NCI-H1417 treated with DMSO at 0.1 percent for 48 hours (cell line): ENCODE results near the gene NFYB.

ENCODE experiments used
- DNase-seq: peaks from one replicate; lab custom pipeline; 2025; lab: John Stamatoyannopoulos, UW

The NFYB gene

DNA sequence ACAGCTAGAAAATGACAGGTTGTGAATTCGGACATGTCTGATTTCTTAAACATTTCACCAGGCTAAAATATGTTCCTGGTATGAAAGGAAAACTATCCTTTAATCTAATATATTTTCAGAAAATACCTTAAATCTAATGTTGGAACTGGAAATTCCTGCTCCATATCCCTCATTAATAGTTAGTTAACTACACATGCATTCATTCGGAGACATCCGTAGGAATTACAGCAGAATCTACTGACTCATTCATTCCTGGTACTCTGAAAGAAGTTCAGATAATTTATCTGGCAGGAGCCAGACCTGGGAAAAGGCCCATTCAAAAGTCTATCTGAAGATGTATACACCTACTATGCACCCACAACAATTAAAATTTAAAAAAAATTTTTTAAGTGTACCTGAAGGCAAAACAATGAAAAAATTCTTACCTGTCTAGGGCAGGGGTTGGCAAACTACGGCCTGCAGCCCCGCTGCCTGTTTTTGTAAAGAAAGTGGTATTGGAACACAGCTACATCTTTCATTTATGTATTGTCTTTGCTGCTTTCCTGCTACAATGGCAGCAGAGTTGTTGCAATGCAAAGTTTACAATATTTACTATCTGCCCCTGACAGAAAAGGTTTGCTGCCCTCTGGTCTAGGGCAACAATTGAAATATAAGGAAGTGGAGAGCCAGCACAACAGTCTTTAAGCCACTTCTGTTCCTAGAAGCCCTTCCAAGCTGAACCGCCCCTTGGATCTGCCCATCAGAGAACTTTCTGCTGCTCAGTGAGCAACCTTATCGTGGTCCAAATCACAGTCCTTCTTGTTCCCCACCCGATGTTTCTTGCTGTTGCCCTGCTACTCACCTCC, 17.9 kb upstream of the NFYB start:
- DNase-seq, result no peak

DNA sequence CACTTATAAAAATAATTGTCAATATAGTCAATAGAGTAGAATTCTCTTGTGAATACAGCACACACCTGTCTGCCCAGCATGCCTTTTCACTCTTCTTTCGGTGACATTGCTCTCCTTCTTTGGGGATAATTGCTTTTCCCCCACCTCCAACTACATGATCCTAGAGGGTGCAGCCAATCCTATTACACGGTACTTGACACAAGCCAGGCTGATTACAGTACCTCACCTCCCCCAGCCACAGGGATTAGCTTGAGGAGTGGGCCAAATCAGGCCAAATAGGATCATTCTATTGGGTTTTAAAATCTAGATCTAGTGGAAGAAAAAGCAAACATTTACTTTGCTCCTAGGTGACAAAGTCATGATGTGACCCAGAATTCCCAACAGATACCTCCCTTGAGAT, 16.8 kb upstream of the NFYB start:
- peak; percentile 97 for DNase-seq

DNA sequence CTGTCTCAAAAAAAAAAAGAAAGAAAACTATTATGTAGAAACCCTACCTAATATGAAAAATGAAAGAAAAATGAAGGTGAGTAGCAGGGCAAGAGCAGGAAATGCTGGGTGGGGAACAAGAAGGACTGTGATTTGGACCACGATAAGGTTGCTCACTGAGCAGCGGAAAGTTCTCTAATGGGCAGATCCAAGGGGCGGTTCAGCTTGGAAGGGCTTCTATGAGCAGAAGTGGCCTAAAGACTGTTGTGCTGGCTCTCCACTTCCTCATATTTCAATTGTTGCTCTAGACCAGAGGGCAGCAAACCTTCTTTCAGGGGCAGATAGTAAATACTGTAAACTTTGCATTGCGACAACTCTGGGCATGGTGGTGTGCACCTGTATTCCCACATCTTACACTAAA, 16.3 kb upstream of the NFYB start:
- no peak for DNase-seq

DNA sequence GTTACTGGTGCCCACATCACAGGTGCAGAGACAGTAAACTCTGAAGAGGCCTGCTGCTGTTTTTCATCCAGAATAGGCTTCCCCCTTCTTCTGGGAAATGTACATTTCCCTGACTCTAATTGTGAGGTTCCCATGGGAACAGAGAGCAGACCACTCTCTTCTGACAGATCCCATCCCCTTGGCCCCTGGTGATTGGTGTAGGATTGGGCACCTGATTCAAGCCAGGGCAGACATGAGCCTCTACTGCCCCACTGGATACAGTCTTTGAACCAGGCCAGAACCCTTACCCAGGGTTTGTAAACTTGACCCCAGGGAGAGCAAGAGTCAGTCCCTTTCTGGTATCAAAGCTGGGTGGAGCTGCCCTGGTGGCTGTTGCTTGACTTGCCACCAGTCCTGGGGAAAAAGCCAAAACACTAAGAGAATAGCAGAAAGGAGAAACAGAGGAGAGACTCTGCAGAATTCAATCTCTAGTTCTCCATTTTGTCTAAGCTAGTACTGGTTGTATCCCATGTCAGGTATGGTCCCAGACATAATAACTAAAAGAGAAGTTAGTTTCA, 14.8 kb upstream of the NFYB start:
- DNase-seq, result no peak

DNA sequence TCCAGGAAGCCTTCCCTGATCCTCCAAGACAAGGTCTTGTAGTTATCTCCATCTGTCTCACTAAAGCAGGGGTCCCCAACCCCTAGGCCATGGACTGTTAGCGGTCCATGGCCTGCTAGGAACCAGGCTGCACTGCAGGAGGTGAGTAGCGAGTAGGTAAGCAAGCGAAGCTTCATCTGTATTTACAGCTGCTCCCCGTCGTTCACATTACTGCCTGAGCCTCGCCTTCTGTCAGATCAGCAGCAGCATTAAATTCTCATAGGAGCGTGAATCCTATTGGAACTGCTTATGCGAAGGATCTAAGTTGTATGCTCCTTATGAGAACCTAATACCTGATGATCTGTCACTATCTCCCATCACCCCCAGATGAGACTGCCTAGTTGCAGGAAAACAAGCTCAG, 12.4 kb upstream of the NFYB start:
- DNase-seq, result no peak

DNA sequence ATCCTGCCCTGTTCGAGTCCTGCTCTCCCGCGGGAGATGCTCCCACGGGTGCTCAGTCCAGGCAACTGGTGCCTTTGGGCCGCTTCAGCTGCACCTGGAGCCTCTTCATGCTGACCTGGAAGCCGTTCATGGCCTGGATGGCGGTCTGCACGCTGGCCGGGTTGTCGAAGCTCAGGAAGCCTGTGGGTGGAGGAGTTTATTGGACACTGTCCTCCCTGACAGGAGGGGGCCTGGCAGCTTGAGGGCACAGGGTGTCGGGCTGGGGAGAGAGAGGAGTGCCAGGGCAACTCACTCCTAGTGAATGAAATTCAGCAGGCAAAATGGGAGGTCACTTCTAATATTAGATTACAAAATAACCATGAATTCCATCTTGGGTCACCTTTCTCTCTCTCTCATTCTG, 9.3 kb upstream of the NFYB start:
- DNase-seq, result no peak

DNA sequence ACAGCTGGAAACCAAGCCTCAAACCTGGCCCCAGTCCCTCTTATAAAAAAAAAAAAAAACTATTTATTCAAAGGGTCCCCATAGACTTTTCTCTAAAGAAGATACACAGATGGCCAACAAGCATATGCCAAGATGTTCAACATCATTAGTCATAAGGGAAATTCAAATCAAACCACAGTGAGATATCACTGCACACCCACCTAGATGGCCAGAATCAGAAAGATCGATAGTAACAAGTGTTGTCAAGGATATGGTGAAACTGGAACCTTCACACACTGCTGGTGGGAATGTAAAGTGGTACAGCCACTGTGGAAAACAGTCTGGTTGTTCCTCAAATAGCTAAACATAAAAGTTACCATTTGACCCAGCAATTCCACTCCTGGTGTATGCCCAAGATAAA, 5.9 kb upstream of the NFYB start:
- DNase-seq, result no peak

DNA sequence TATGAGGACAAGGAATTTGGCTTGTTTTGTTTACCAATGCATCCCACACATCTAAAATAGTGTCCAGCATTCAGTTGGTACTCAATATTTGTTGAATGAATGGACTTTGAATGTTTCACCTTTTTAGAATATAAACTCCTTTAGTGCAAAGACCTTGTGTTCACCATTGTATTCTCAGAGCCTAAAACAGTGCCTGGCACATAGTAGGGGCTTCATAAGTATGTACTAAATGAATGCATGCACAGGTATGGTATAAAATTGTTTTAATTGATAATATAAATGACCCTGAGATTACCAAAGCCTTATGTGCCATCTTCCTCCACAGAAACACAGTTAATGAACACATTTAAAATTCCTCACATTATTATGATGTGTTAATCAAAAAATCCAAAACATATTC, 5.0 kb upstream of the NFYB start:
- no peak for DNase-seq

DNA sequence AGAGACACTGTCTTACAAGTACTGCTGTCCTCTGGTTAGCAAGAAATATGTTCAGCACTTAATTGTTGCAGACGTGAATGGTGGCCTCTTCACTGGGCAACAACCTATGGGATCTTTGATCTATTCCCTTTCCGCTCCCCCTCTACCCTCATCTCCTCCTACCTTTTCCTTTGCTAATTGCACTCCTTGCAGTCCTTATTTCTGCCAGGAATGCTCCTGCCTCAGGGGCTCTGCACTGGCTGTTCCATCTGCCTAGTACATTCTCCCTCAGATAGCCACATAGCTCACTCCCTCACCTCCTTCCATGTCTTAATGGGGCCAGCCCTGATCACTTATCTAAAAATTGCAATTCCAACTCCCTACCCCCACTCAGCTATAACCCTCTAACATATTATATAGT, 4.5 kb upstream of the NFYB start:
- no peak for DNase-seq

DNA sequence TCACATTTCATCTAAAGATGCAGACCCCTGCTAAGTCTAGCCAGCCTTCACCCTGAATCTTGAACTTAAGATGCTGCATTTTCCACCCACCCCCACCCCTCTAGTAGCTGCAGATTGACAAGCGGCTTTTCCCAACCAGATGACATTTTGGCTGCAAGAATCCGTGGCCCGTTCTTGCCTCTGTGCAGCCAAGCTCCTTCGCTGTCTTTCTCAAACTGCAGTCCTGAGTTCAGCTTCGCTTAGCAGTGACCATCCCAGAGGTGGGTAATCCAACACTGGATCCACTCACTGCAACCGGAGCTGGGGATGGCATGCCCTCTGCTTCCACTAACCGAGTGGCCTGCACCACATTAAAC, 765 bp upstream of the NFYB start:
- no peak for DNase-seq

DNA sequence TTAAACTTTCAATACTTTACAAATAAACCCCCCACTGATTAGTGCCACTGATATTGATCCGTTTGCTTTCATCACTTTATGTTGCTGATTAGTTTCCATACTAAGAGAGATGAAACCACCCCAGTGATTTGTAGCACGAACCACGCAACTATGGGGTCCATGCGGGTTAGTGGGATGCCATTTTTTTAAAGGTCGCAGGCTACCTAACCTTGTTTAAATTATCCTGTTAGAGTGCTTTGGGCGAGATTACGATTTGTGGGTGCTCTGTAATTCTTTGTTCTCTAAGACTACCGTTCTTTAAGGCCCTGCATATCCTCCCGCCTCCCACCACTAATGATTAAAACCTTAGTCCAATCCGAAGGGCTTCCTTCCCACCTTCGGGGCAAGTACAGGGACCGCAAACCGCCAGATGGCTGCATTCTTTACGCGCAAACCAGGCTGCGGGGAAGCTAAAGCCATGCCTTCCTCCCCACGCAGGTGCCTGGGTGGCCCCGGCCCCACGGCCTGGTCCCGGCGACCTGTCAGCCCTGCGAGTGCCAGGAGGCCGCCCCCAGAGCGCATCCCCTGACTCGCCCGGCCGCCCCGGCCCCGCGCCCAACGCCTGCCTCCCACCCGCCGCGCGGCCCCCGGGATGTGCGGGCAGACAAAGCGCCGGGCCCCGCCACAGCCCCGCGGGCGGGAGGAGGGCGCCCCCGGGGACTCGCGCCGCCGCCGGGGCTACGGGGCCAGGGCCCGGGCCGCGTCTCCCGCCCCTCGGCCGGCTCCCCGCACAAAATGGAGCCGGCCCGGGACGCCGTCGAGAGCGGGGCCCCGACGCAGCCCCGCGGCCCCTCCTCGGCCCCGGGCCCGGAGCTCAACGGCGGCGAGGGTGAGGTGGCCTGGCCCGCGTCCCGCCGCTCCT, 759 bp downstream of the NFYB start:
- no peak for DNase-seq

DNA sequence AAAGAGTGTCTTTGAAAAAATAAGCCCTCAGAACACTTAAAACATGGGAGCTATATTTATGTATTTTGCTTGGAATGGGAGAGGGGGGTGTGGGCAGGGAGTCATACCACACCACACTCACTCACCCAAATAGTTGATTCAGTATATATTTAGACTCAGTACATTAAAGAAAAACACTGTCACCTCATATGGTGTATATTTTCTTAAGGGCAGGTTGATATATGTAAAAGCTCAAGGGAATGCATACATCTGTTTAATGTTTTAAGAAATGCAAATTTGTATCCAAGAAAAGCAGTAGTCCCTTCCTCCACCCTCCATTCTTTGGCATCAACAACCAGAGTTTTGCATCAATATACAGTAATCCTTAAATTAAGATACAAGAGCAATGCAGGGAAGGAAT, 1.4 kb downstream of the NFYB start:
- no peak for DNase-seq

DNA sequence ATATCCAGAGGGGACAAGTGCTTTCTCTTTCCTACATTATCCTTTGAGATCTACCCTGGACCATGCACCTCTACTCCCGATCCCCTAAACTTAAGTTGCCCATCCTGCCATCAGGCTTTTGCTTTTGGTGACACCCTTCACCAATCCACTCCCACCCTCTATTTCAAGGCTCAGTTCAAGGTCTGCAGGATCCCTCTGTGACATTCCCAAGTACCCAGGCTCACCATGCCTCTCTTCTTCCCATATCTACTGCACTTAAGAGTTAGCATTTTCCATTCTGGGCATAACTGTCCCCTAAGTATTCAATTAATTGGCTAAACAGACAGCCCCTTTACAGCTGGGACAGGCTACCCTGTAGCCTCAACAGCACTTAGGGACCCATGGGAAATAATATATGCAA, 3.1 kb downstream of the NFYB start:
- no peak for DNase-seq

DNA sequence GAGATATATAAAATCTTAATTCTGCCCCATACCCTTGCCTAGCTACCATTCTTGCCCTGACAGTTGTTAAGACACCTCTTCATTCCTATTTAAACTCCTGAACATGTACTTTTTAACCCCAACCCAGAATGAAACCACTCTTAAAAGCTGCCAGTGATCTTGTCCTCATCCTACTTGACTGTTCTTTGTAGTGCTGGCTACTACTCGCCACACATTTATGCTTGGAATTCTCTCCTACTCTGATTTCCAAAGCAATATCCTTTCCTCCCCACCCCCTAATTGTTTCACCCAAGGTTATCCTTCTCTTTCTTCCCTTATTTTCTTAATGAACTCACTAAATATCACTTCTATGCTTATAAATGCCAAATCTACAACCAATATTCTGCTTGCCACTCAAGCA, 4.1 kb downstream of the NFYB start:
- DNase-seq, result no peak

DNA sequence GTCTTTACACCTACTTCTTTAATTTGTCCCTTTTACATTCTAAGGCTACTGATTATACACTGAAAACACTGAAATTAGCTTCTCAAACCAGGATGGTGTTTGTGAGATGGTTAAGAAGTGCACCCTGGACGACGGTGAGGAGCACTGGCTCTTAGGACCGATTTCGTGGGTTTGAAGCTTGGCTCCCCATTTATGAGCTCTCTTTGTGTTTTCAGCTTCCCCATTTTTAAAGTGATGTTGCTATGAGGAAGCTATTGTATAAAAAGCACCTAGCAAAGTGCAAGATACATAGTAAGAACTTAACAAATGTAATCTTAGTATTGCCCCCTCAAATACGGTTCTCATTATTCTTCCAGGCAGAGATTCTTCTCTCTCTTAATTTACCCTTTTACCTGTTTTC, 4.7 kb downstream of the NFYB start:
- DNase-seq, result no peak

DNA sequence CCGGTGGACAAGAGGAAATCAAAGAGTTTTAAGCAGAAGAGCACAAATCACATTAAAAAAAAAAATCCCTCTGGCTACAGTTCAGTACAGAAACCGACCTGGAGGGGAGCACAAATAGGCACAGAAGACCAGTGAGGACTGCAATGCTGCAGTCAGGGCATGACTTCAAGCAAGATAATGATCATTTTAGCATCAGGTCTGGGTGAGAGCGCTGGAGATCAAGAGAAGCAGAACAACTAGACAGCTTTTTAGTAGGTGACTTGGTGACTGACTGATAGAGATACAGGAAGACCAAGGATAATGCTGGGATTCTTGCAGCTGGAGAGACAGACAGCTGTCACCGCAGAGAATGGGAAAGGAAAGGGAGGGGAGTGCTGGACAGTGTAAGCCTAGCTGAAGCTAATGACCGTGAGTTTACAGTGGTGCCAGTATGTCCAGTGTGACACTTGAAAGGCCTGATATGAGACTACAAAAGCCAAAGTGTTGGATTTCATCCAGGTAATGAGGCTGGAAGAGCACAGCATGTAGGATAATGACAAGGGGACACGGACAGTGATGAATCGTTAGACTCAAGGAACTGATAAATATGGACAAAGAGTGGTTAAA, 5.6 kb downstream of the NFYB start:
- peak; percentile 67 for DNase-seq

DNA sequence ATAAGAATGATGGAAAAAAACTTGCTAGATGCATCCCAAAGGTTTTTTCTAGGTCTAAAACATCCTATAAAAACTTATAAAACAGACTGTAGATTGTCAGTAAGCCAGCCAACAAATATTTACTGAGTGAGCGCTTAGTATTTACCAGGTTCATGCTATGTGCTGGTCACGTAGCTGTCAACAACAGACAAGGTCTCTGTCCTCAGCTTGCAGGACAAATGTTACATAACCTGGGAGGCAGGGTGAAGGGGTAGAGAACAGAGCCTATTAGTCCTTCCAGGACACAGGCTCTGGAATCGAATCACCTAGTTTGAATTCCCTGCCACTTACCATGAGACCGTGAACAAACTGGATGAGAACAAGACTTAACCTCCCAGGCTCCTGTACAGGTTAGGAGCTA, 6.4 kb downstream of the NFYB start:
- DNase-seq, result no peak

DNA sequence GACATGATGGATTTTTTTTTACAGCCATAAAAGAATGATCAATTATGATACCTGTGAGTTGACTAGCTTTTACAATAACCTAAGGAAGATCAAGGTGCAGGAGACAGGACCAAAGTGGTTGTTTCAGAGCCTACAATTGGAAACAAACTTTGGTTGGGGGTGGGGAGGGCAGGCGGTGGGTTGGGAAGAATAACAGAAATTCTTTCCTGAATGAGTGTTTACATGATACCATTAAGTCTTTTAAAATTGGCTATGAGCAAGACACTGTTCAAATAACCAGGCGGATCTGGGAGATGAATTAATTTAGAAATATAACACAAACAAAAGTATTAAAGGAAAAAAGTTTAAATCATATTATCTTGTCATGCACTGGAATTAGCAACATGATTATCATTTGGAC, 7.2 kb downstream of the NFYB start:
- no peak for DNase-seq

DNA sequence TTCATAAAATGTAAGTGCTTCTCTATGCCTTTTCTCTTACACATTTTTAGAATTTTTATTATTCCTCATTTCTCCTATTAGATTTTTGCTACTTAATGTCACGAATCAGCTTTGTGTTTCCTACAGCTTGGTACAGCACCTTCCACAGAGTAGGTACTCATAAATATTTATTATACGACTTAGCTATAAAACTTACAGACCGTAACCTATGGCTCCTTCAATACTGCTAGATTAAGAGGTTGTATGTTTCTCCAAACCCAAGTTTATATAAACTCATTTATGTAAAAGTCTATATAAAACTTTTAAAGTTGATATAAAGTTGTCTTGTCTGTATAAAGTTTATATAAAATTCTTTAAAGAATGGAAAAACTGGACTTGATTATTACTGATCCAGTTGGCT, 11.5 kb downstream of the NFYB start:
- DNase-seq, result no peak

DNA sequence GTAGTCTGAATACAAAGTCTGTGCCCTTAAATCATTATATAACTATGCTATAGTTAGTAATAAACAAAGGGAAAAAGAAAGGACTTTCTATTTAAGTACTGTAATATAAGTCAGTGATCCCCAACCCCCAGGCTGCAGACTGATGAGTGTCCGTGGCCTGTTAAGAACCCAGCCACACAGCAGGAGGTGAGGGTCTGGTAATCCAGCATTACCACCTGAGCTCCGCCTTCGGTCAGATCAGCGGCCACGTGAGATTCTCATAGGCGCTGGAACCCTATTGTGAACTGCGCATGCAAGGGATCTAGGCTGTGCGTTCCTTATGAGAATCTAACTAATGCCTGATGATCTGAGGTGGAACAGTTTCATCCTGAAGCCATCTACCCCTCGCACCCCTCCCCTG, 15.7 kb downstream of the NFYB start:
- no peak for DNase-seq

DNA sequence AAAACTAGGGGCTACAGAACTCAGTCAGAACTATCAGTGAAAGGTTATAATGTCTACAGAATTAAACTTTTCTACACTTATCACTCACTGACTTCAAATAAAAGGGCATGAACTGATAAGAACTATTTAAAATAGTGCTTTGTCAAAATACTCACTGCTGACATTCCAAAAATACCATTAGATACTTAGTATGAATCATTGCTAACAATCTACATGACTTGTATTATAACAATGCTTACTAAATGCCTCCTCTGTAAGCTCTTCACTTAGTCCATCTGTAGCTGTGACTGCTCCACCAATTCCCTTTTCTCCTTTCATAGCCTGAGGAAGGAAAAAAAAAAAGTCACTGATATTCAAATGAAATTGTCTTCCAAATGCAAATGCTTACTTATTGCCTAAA, 17.0 kb downstream of the NFYB start:
- DNase-seq, result no peak

DNA sequence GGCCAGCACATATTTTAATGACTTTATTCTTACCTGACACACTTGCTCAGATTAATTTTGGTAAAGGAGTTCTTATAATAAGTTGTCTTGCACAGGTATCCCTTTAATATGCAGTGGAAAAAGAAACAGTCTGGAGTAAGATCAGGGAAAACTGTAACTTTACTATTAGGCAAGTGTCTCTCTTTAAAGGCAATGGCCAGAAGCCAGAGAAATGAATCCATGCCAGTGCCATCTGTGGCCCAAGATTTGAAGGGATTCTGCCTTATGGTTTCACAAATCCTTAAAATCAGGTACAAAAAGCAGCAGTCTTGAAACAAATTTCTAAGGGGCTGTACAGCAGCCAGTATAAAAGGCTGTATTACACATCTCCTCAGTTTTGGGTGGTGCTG, 22.4 kb downstream of the NFYB start:
- DNase-seq, result no peak
